ENCODE results near the gene RALGAPA2. TPM values are rescaled to one million over a fixed set of nuclear protein-coding genes. Genes with fewer than 3 reads are reported as not detected.

The RALGAPA2 gene
- total and polyA plus RNA-seq, 2 experiments from 2014 or later, result 14.5 to 35.5 TPM

DNA sequence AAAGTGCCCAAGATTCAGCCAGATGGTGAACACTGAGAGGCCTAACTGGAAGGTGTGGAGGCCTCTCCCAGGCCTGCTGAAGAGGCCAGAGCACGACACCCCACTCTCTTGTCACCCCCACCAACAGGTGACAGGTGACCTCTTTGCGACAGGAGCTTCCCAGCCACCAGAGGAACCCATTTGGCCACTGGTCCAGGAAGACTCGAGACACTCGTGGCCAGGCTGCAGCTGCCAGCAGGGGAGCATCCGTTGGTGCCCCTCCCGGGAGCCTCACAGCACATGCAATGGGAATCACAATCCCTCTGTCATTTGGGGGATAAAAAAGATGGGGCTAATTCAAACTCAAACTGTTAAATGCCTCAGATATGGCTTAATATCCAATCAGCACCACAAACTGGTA is 181.2 kb downstream of the RALGAPA2 start:
- TF ChIP-seq, protein P1, sequence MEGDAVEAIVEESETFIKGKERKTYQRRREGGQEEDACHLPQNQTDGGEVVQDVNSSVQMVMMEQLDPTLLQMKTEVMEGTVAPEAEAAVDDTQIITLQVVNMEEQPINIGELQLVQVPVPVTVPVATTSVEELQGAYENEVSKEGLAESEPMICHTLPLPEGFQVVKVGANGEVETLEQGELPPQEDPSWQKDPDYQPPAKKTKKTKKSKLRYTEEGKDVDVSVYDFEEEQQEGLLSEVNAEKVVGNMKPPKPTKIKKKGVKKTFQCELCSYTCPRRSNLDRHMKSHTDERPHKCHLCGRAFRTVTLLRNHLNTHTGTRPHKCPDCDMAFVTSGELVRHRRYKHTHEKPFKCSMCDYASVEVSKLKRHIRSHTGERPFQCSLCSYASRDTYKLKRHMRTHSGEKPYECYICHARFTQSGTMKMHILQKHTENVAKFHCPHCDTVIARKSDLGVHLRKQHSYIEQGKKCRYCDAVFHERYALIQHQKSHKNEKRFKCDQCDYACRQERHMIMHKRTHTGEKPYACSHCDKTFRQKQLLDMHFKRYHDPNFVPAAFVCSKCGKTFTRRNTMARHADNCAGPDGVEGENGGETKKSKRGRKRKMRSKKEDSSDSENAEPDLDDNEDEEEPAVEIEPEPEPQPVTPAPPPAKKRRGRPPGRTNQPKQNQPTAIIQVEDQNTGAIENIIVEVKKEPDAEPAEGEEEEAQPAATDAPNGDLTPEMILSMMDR (IDR thresholded peaks at IDR 0.05; ENCODE audit: low read depth, low read length), result no peak

DNA sequence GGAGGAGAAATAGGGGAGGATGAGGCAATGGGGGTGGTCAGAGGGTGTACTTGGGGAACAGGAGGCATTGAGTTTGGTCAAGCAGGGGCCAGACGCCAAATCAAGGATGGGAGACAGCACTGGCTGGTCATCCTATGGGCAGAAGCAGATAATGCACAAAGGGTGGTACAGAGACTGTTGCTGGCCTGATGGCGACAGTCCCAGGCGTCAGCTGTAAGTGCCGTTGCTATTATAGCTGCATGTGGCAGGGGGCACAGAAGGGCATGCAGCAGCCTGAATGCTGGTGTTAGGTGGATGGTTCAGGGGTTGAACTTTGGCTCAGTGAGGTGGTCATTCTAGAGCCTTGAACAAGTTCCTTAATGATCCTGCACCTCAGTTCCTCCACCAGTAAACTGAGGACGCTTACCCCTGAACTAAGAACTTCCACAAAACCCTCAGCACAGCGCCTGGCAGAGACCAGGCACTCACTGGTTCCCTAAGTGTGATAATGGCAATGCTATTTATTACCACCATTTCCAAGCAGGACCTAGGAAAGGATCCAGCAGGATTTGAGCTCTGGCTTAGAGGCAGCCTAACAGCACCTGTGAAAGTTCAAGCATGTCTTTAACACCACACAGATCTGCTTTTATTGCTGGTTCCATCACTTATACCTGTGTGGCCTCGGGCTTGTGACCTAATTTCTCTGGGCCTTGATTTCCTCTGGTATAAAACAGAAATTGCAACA is 181.9 kb downstream of the RALGAPA2 start:
- Histone ChIP-seq H3K4me1 (ENCODE audit: low read depth) (no peaks in the 10 kb centered on the region), H3K9me3 (ENCODE audit: low read depth) (no peaks in the 10 kb centered on the region), H3K27me3 (no peaks in the 10 kb centered on the region), H3K4me3 (no peak overlapping the region), H3K27ac (no peak overlapping the region), H3K36me3 (no peaks in the 10 kb centered on the region)
- TF ChIP-seq, protein P1 (IDR thresholded peaks at IDR 0.05; ENCODE audit: low read depth, low read length), result no peak
- no peak for DNase-seq (ENCODE audit: low read depth in 1 of 2, low spot score in 1 of 2)

More for the DNA sequence above, 181.2 kb downstream of the RALGAPA2 start:
- no peak overlapping the region for H3K27ac ChIP-seq
- H3K27me3 ChIP-seq, result no peaks in the 10 kb centered on the region
- no peaks in the 10 kb centered on the region for H3K4me1 ChIP-seq (ENCODE audit: low read depth)
- H3K4me3 ChIP-seq, result no peak overlapping the region
- no peak for DNase-seq (ENCODE audit: low read depth in 1 of 2, low spot score in 1 of 2)
- H3K36me3 ChIP-seq, result no peaks in the 10 kb centered on the region
- H3K9me3 ChIP-seq (ENCODE audit: low read depth), result no peaks in the 10 kb centered on the region

DNA sequence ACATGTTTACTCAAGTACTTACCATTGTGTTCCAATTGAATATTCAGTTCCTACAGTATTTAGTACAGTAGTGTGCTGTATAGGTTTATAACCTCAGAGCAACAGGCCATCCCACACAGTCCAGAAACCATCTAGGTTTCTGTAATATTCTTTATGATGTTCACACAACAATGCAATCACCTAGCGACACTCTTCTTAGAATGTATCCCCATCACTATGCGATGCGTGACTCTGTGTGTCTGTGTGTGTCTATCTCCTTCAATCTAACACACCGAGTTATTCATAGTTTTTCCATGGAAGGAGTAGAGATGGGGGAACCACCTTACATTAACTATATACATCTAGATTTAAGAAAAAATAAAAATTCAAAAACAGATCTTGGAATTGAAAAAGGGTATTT is 182.8 kb downstream of the RALGAPA2 start:
- H3K4me3 ChIP-seq, result no peak overlapping the region
- no peaks in the 10 kb centered on the region for H3K27me3 ChIP-seq
- H3K27ac ChIP-seq, result no peak overlapping the region
- TF ChIP-seq, protein P1 (IDR thresholded peaks at IDR 0.05; ENCODE audit: low read depth, low read length), result no peak
- H3K36me3 ChIP-seq, result no peaks in the 10 kb centered on the region
- no peaks in the 10 kb centered on the region for H3K4me1 ChIP-seq (ENCODE audit: low read depth)
- H3K9me3 ChIP-seq (ENCODE audit: low read depth), result no peaks in the 10 kb centered on the region
- no peak for DNase-seq (ENCODE audit: low read depth in 1 of 2, low spot score in 1 of 2)

DNA sequence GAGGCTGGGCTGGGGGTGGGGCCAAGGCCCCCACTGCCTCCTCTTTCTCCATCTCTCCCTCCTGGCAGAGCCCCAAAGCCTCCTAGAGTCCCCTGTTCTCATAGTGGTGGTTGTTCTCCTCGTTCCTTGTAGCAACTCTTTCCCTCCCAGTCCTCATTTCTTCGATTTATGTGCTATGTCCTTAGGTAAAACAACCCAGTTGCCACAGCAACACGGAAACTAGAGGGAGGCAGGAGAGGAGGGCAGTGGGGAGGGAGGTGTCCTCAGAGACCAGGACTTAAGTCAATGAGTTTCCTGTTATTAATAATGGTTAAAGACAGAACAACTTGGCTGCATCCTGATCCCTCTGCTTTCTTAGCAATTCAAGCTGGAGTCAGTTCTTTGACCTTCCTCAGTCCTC is 183.6 kb downstream of the RALGAPA2 start:
- H3K27ac ChIP-seq, result no peak overlapping the region
- H3K4me1 ChIP-seq (ENCODE audit: low read depth), result no peaks in the 10 kb centered on the region
- no peak for DNase-seq (ENCODE audit: low read depth in 1 of 2, low spot score in 1 of 2)
- H3K4me3 ChIP-seq, result no peak overlapping the region
- H3K9me3 ChIP-seq (ENCODE audit: low read depth), result no peaks in the 10 kb centered on the region
- H3K36me3 ChIP-seq, result no peaks in the 10 kb centered on the region
- TF ChIP-seq, protein P1 (IDR thresholded peaks at IDR 0.05; ENCODE audit: low read depth, low read length), result no peak
- H3K27me3 ChIP-seq, result no peaks in the 10 kb centered on the region

DNA sequence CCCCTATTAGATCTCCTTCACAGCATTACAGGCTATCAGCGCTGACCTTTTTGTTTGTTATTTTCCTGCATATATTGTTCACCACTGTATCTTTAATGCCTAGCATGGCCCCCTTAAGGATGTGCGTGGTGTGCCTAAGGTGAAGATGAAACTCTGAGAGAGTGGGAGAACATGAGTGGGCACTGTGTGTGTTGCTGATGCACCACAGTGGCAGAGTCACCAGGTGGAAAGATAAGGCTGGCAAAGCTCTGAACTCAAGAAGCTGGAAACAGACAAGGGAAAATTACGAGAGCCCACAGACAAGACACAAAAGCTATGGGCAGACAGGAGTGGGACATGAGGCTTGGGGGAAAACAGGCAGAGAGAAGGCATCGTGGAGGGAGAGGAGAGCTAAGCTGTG is 184.8 kb downstream of the RALGAPA2 start:
- no peaks in the 10 kb centered on the region for H3K36me3 ChIP-seq
- H3K9me3 ChIP-seq (ENCODE audit: low read depth), result no peaks in the 10 kb centered on the region
- H3K4me1 ChIP-seq (ENCODE audit: low read depth), result no peaks in the 10 kb centered on the region
- H3K27ac ChIP-seq, result no peak overlapping the region
- H3K4me3 ChIP-seq, result no peak overlapping the region
- DNase-seq (ENCODE audit: low read depth in 1 of 2, low spot score in 1 of 2), result no peak
- no peaks in the 10 kb centered on the region for H3K27me3 ChIP-seq
- TF ChIP-seq, protein P1 (IDR thresholded peaks at IDR 0.05; ENCODE audit: low read depth, low read length), result no peak
